Fibroblast of lung (primary cell): ENCODE results near the gene COL18A1. TPM values are rescaled to one million over a fixed set of nuclear protein-coding genes. Genes with fewer than 3 reads are reported as not detected.

ENCODE experiments used
- DNase-seq, 2 donors: peaks; one replicate each; pipeline versions ENCODE4 v3.0.0 to v3.0.0-alpha.2; 2010; ENCODE audit warnings: low read depth in 2 of 2
- H2AFZ ChIP-seq: 2 replicates; pipeline ENCODE4 v1.5.1; 2012; ENCODE audit warnings: low read length, control low read depth, inconsistent platforms
- H3K27ac ChIP-seq: 2 replicates; pipeline ENCODE4 v1.5.1; 2011; ENCODE audit warnings: low read length, control low read depth; ENCODE audit not compliant: insufficient read depth
- H3K27me3 ChIP-seq: 2 replicates; pipeline ENCODE4 v1.5.1; 2011; ENCODE audit warnings: mild to moderate bottlenecking, low read length; ENCODE audit not compliant: control insufficient read depth, insufficient read depth
- H3K36me3 ChIP-seq: 2 replicates; pipeline ENCODE4 v1.5.1; 2011; ENCODE audit warnings: low read length; ENCODE audit not compliant: control insufficient read depth, insufficient read depth
- H3K4me1 ChIP-seq: 2 replicates; pipeline ENCODE4 v1.5.1; 2011; ENCODE audit warnings: low read length; ENCODE audit not compliant: control insufficient read depth, insufficient read depth; ENCODE audit errors: extremely low read depth
- H3K4me2 ChIP-seq: 2 replicates; pipeline ENCODE4 v1.5.1; 2011; ENCODE audit warnings: low read length, control low read depth; ENCODE audit not compliant: insufficient read depth; ENCODE audit errors: extremely low read depth
- H3K4me3 ChIP-seq, 4 experiments: fragments of 200-600 bp in 1 of 4; sonication (generic) in 1 of 4; replicated peaks in 1 of 4; 2 replicates each; pipeline ENCODE4 v1.5.1; 2011 to 2016; ENCODE audit warnings: low read length in 4 of 4, low read depth in 3 of 4, mild to moderate bottlenecking in 3 of 4, control low read depth in 2 of 4, inconsistent platforms in 1 of 4, mixed read lengths in 1 of 4; ENCODE audit not compliant: insufficient read depth in 1 of 4; ENCODE audit errors: control extremely low read depth in 1 of 4
- H3K79me2 ChIP-seq: 2 replicates; pipeline ENCODE4 v1.5.1; 2012; ENCODE audit warnings: mild to moderate bottlenecking, low read length, inconsistent platforms; ENCODE audit not compliant: control insufficient read depth, insufficient read depth
- H3K9ac ChIP-seq: 2 replicates; pipeline ENCODE4 v1.5.1; 2011; ENCODE audit warnings: mild to moderate bottlenecking, low read length, control low read depth; ENCODE audit not compliant: insufficient read depth
- H3K9me3 ChIP-seq: 2 replicates; pipeline ENCODE4 v1.5.1; 2012; ENCODE audit warnings: low read depth, low read length; ENCODE audit not compliant: control insufficient read depth, insufficient read depth
- H4K20me1 ChIP-seq: 2 replicates; pipeline ENCODE4 v1.5.1; 2011; ENCODE audit warnings: low read length; ENCODE audit not compliant: control insufficient read depth, insufficient read depth; ENCODE audit errors: extremely low read depth
- CTCF ChIP-seq, 2 donors: IDR thresholded peaks in 1 of 2; conservative IDR thresholded peaks in 1 of 2; 1 replicate in 1 of 2; 2 replicates in 1 of 2; pipeline ENCODE4 v1.5.1; 2011 to 2012; ENCODE audit warnings: low read length in 2 of 2, control low read depth in 1 of 2, inconsistent platforms in 1 of 2, low read depth in 1 of 2, mild to moderate bottlenecking in 1 of 2
- EZH2 ChIP-seq: IDR thresholded peaks from 2 replicates; pipeline ENCODE4 v1.5.1; 2012; ENCODE audit warnings: low read length, control low read depth, mild to moderate bottlenecking; ENCODE audit errors: missing control alignments
- polyA plus RNA-seq, 2 donors: library from polyadenylated mRNA; depleted of rRNA in 1 of 2; stranded (reverse) in 1 of 2; unstranded in 1 of 2; fragments of >200 nt; gene quantifications; 2 replicates each; pipeline ENCODE4 v1.2.1, GENCODE V29; 2011 to 2012; ENCODE audit warnings: missing spikeins in 1 of 2
- total RNA-seq: library from RNA; depleted of rRNA; stranded (reverse); fragments of >200 nt; gene quantifications from 2 replicates; pipeline ENCODE4 v1.2.1, GENCODE V29; 2014

COL18A1 gene
- total and polyA plus RNA-seq, 2 donors (not counting 1 experiment from before 2014, with no cell fraction given): 24.3 to 38.8 TPM

- H3K27ac ChIP-seq: no peak overlapping the region
- peak; percentile 56 to 85 for DNase-seq
Measured at GRCh38 chr21:45432575-45433255, 27.8 kb downstream of the COL18A1 start.

GRCh38 chr21:45433301-45433700 lies 28.3 kb downstream of the COL18A1 start:
- no peak for DNase-seq
- H3K27ac ChIP-seq: no peak overlapping the region
- H3K4me3 ChIP-seq: no peak overlapping the region
- H3K9me3 ChIP-seq: no peaks in the 10 kb centered on the region
- no peaks in the 10 kb centered on the region for H3K36me3 ChIP-seq
- H3K4me1 ChIP-seq: peaks cover 6% of the 10 kb centered on the region
- no peaks in the 10 kb centered on the region for H4K20me1 ChIP-seq
- TF ChIP-seq EZH2 (no peak), CTCF (conservative IDR thresholded peaks at IDR 0.05 in 1 of 2, IDR thresholded peaks at IDR 0.05 in 1 of 2; ENCODE audit: low read depth in 1 of 2, low read length in 2 of 2) (no peak)
- H3K4me2 ChIP-seq: no peak overlapping the region
- H3K9ac ChIP-seq: no peak overlapping the region
- H3K27me3 ChIP-seq: no peaks in the 10 kb centered on the region
- peaks cover 2% of the 10 kb centered on the region for H3K79me2 ChIP-seq
- no peak overlapping the region for H2AFZ ChIP-seq

More at GRCh38 chr21:45432575-45433255, 27.8 kb downstream of the COL18A1 start:
- Histone ChIP-seq H3K9me3 (no peaks in the 10 kb centered on the region), H3K9ac (no peak overlapping the region), H3K4me2 (no peak overlapping the region), H3K79me2 (peaks cover 2% of the 10 kb centered on the region), H3K4me1 (peaks cover 11% of the 10 kb centered on the region), H3K4me3 (no peak overlapping the region), H3K27me3 (no peaks in the 10 kb centered on the region), H4K20me1 (no peaks in the 10 kb centered on the region), H2AFZ (no peak overlapping the region), H3K36me3 (no peaks in the 10 kb centered on the region)
- TF ChIP-seq EZH2 (no peak), CTCF (conservative IDR thresholded peaks at IDR 0.05 in 1 of 2, IDR thresholded peaks at IDR 0.05 in 1 of 2; ENCODE audit: low read depth in 1 of 2, low read length in 2 of 2) (no peak)

- no peak overlapping the region for H3K4me2 ChIP-seq
- no peak overlapping the region for H2AFZ ChIP-seq
- no peak overlapping the region for H3K9ac ChIP-seq
- H3K36me3 ChIP-seq: no peaks in the 10 kb centered on the region
- peaks cover 2% of the 10 kb centered on the region for H3K79me2 ChIP-seq
- no peak overlapping the region for H3K4me3 ChIP-seq
- H3K27me3 ChIP-seq: no peaks in the 10 kb centered on the region
- H3K4me1 ChIP-seq: peaks cover 12% of the 10 kb centered on the region
- H3K27ac ChIP-seq: no peak overlapping the region
- no peaks in the 10 kb centered on the region for H3K9me3 ChIP-seq
- TF ChIP-seq CTCF (conservative IDR thresholded peaks at IDR 0.05 in 1 of 2, IDR thresholded peaks at IDR 0.05 in 1 of 2; ENCODE audit: low read depth in 1 of 2, low read length in 2 of 2): no peak
- TF ChIP-seq EZH2: no peak
- H4K20me1 ChIP-seq: no peaks in the 10 kb centered on the region
- no peak for DNase-seq
Measured at GRCh38 chr21:45433911-45434644, 29.1 kb downstream of the COL18A1 start.
